GM12801 (cell line): ENCODE data around the gene RBMS1.

Experiments used
- TF ChIP-seq, protein P1 (sequence below): IDR thresholded peaks from one replicate; pipeline ENCODE4 v1.5.1; 2011; ENCODE audit warnings: control low read depth; ENCODE audit not compliant: insufficient read length; ENCODE audit errors: extremely low read depth

RBMS1 gene

DNA sequence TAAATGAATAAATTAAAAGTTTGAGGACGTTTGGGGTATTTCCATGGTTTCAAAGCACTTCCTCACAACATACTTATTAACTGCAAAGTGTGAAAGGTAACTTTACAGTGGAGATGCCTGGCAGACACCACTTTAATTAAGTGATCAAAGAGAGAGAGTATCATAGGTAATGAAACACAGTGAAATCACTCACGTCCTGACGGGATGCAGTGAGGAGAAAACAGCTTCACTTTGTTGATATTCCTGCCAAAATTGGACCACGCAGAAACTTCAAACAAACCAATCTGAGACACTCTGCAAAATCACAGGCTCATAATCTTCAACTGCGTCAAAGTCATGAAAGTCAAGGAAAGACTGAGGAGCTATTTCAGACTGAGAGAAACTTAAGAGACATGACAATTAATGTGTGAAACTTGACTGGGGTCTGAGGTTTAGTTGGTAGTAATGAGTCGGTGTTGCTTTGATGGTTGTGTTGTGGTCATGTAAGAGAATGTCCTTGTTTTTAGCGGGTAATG lies 227.5 kb downstream of the RBMS1 start:
- TF ChIP-seq, protein P1, sequence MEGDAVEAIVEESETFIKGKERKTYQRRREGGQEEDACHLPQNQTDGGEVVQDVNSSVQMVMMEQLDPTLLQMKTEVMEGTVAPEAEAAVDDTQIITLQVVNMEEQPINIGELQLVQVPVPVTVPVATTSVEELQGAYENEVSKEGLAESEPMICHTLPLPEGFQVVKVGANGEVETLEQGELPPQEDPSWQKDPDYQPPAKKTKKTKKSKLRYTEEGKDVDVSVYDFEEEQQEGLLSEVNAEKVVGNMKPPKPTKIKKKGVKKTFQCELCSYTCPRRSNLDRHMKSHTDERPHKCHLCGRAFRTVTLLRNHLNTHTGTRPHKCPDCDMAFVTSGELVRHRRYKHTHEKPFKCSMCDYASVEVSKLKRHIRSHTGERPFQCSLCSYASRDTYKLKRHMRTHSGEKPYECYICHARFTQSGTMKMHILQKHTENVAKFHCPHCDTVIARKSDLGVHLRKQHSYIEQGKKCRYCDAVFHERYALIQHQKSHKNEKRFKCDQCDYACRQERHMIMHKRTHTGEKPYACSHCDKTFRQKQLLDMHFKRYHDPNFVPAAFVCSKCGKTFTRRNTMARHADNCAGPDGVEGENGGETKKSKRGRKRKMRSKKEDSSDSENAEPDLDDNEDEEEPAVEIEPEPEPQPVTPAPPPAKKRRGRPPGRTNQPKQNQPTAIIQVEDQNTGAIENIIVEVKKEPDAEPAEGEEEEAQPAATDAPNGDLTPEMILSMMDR = no peak

DNA sequence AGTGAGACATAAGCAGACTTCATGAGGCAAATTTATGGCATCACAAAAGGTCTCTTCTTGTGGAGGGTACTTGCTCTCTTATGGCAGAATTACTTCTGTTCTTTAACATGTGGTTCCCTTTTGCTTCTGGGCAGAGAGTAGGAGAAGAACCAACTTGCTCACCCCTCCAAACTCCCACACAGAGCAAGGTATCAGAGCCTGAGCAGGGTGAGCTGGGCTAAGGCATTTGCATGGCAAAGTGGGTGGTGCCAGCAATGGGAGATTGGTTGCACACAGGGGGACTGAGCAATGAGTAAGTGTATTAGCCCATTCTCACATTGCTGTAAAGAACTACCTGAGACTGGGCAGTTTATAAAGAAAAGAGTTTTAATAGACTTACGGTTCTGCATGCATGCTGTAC lies 229.3 kb downstream of the RBMS1 start:
- TF ChIP-seq, protein P1 = no peak

DNA sequence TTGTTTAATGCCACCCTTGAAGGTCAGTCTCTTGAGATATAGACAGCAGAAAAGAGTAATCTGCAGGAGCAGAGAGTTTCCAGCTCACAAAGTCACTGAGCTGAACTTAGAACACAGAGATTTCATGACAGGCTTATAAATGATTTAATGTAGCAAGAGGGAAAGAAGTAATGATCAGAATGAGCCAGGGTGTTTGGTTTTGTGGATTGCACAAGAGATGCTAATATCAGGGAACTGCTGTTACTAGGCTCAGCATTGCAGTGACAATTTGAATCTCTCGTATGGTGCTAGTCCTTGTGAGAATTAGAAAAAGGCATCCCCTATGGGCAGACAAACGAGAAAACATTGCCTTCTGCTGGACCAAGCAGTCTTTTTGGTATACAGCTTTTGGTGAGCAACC lies 231.9 kb downstream of the RBMS1 start:
- TF ChIP-seq, protein P1 = no peak

DNA sequence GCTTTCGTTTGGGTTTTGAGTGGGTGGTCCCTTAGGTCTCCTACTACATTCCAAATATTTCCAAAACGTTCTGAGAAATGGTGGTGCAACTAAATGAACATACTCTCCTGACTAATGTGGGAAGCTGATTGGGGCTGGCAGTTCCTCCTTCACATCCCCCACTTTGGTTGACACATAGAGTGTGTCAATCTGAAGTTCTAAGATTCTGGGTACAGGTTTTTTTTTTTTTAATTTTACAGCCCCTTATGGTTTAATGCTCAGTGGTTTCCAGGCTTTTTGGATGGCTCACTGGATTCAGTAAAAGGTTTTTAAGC lies 235.2 kb downstream of the RBMS1 start:
- TF ChIP-seq, protein P1 = no peak

DNA sequence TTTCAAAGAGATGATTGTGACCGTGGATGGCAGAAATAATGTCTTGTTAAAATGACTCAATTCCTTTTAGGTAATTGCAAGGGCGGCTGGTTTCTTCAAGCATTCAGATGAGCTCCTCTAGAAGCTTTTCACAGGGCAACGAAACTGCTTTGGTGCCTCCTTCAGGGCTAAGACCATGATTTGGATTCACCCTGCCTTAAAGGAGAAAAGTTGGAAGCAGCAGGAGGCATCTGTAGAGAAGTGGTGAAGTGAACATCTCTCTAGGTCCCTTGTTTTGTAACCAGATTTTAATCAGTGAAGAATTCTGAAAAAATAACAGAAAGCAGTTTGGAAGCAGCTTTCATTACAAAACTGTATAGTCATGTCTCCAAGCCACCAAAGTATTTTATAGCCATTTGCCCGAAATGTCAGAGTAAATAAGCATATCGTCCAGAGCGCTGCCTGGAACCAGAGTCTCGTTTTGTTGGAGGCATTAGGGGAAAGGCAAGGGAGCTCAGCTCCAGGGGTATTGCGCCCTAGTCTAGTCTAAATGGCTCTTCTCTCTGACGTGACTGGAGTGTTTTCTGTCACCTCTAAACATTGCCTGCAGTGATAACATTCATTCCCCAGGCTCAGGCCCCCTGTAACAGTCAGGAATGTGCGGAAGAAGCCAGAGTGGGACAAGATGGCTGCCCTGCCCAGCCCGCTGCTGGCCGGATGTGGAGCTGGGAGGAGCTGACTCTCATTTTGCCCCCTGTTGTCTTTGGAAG lies 235.7 kb downstream of the RBMS1 start:
- TF ChIP-seq, protein P1 = no peak

DNA sequence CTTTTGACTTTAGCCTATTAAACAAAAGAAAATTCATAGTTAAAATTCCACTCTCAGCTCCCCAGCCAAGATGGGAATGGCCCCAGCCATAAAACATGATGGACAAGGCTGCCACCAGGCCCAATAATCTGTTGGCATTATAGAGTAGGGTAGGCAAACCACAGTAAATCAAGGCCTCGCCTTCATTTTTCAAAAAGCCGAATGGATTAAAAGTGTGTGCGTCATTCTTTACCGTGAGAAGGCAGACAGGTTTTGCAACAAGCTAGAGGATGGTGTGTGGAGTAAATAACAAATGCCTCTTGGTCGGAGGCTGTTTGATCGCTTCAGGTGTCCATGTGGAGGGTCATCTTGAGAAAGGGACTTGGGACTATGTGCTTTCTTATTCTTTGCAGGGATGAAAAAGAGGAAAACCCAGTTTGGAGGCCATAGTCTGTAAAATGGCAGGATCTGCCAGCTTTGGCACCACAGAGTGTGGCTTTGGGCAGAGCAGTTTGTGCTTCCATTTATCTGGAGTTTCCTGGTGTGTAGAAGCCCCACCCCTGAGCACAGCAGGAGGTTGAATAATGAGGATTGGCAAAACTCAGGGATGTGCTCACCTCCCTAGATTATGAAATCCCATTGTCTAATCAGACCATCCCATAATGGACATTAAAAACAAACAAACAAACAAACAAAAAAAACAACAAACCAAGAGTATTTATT lies 236.4 kb downstream of the RBMS1 start:
- TF ChIP-seq, protein P1 = no peak

DNA sequence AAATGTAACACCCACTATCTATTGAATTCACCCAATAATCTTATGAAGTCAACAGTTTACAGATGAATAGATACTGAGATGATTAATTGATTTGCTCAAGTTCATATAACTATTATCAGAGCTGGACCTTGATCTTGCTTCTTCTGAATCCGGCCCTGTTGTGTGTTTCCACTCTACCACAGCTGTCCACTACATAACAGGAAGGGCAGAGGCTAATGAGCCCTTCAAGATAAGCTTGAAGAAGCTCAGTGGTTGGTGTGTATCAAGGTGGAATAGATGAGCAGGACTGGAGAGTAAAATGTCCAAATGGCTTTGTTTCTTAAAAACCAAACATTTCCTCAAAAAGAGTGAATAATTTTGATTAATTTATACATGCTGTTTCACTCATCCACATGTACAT lies 237.1 kb downstream of the RBMS1 start:
- TF ChIP-seq, protein P1 = no peak
